GM18499 (cell line): Measurements from ENCODE around the gene MSS51.

Experiments
- ATAC-seq: cut with Tn5 transposase; IDR thresholded peaks from one replicate; pipeline ENCODE4 v1.9.1; 2021; ENCODE audit warnings: moderate number of reproducible peaks; ENCODE audit not compliant: insufficient read depth, unreplicated experiment

The MSS51 gene

GRCh38 chr10:73433538-73433867 is at the start of gene MSS51:
Gene MSS51 (minus strand): TSS chr10:73433561. CDS start chr10:73428284, 5,277 bp downstream.
- ATAC-seq: no peak

- peak; percentile 73 for ATAC-seq
These were observed 46.8 kb upstream of the MSS51 start for GRCh38 chr10:73480158-73480557.

DNA sequence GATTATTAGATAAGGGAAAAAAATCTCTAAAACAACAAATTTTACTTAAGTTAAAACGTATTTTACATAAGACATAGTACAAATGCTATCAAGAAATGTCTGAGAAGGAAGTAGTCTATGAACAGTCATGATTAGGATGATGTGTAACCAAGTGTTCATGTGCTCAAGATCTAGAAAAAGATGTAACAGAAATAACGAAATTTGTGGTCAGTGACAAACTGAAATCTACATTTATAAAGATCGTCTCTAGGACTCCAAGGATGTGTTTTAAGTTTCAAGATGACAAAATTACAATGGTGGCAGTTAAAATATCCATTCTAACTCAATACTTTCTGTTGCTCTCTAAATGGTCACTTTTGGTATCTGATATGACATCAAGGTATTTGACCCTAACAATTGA is 45.3 kb upstream of the MSS51 start:
- ATAC-seq: no peak

GRCh38 chr10:73471226-73471625 is 37.9 kb upstream of the MSS51 start:
- no peak for ATAC-seq

DNA sequence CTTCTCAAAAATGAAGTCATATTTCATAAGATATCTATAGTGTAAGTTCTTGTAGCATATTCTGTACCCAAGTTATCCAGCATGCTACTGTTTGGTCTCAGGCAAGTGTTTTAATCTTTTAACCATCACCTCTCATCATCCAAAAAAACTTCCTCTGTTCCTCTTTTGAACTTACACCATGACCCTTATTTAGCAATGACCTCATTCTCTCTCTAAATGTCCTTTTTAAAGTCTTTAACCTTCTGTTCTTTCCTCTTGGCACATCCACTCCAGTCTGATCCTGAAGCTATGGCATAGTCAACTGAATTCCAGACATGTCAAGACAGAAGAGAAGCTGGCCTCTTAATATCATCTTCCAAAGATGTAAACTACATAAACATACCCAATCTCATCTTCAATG is 36.2 kb upstream of the MSS51 start:
- no peak for ATAC-seq

GRCh38 chr10:73467206-73467605 is 33.8 kb upstream of the MSS51 start:
- no peak for ATAC-seq

- ATAC-seq: no peak
These were observed 32.8 kb upstream of the MSS51 start for GRCh38 chr10:73465978-73466726.

GRCh38 chr10:73460897-73461296 is 27.5 kb upstream of the MSS51 start:
- no peak for ATAC-seq

DNA sequence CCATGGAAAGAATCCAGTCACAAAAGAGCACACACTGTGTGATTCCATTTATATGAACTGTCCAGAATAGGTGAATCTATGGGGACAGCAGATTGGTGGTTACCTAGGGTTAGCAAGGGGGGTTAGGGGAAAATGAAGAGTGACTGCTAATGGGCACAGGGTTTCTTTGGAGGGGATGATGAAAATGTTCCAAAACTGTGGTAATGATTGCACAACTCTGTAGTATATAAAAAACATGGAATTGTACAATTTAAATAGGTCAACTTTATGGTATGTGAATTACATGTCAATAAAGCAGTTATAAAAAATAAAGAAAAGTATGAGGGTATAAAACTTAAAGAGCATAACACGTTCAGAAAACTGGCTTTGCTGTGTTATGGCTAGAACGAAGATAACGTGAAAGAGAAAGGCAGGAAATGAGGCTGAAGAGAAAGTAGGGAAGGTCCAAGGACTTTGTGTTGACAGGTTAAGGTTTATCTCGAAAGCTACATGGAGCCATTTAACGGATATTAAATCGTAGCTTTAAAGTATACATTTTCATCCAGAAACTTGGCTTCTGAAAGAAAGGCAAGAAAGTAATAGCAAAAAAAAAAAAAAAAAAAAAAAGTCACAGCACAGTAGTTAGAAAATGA is 26.4 kb upstream of the MSS51 start:
- no peak for ATAC-seq

GRCh38 chr10:73456187-73456890 is 23.0 kb upstream of the MSS51 start:
- ATAC-seq: no peak

DNA sequence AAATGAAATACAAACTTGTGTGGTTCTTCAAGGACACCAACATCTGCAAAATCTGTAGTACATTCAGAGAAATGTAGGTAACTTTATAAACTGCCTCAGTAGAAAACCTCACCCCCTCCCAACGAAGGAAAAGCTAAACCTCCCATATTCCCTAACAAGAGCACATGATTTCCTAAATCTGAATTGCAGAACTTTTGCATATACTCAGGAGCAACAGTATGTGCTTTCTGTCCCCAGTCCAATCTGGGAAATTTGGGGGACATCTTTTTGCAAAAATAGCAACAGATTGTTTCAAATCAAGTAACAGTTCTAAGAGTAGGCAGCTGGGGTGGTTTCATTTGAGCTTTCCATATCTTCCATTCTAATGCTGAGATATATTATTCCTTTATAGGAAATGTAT is 15.8 kb upstream of the MSS51 start:
- no peak for ATAC-seq

DNA sequence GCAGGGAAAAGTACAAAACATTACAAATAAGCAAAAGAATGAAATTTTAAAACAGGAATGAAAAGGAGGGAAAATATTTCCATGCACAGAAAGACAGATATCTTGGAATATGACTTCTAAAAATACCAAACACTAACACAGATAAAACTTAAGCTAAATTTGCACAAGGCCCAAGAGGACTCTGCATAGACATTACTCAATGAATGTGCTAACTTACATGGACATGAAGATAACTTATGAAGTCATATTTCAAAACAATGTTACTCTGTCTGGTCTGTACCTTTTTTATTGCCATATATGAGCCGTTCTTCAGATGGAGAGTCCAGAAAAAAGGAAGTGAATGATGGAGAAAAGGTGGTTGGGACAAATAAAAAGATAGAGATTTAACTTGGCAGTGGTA is 15.0 kb upstream of the MSS51 start:
- ATAC-seq: no peak

DNA sequence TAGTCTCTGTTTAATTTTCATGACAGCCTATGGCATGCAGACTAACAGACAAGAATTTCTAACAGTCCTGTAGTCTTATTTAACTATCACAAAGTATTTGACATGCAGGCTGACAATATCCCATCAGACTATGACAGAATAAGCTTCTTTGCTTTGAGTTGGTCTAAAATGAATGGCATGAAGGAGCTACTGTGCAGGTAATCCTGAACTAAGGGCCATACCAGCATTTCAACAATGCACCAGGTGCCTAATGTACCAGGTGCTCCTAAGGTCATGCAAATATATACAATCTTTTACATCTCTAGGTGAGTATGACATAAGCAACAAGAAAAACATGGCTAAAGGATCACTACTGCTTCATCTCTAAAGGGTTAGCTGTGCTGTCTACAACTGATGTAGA is 13.6 kb upstream of the MSS51 start:
- no peak for ATAC-seq

DNA sequence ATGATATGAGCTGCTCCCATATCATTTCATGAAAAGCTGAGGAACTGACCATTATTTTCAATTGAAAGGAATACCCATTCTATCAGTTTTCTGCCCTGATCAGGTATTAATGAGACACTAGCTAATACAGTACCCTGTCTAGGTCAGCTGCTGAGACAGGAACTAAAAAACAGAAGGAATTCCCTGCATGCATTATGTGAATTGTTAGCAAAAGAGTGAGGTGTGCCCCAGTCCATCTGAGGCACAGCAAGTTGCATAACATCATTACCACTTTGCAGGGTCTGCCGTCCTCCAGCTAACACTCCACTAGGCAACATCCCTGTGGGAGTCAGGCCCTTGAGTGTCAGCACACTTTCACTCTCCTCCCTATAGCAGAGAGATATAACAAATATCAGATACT is 11.1 kb upstream of the MSS51 start:
- no peak for ATAC-seq

- ATAC-seq: no peak
These were observed 6.4 kb upstream of the MSS51 start for GRCh38 chr10:73439605-73440312.

DNA sequence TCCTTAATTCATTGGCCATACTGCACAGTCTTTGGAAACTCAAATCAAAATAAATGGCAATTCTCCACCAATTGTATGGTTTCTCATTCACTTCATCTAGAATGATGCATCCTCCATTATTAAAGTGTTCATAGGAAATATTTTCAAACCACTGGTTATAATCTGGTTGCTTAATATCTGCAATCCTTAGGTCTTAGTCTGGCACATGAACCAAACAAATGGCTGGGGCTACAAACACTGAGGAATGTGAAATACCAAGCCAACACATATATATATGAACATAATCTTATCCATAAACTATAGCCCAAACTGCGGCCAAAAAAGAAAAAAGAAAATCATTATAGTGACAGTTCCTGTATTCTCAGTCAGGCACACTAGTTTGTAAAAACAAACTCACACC is 5.7 kb upstream of the MSS51 start:
- ATAC-seq: no peak

GRCh38 chr10:73432646-73433537 is 469 bp downstream of the MSS51 start:
- no peak for ATAC-seq

DNA sequence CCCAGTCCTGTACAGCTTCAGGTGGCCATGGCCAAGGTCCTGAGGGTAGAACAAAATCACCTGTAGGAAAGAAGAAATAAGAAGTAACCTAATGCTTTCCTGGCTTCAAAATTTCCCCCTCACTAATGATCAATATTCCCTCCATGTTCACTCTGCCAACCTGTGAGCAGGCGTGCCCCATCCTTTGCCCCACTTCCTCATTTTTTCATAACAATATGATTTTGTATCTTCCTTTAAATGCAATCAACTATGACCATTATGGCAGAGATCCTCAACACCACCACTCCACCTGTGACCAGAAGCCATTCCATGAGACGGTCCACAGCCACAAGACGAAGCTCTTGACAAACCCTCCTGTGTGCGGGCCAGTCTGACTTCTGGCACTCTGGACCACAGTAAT is 7.0 kb downstream of the MSS51 start:
- no peak for ATAC-seq

- no peak for ATAC-seq
These were observed 8.9 kb downstream of the MSS51 start for GRCh38 chr10:73424478-73424877.

- no peak for ATAC-seq
These were observed 10.1 kb downstream of the MSS51 start for GRCh38 chr10:73423309-73423708.
